ENCODE data around the gene SIN3A.

GRCh38 chr15:75338661-75339240 lies 112.7 kb downstream of the SIN3A start:
- TF ChIP-seq CTCF (IDR thresholded peaks at IDR 0.05) (no peak), POLR2A (IDR thresholded peaks at IDR 0.05) (no peak)

Data from vagina (tissue), 2 donors.